K562 (cell line): ENCODE data around the gene ICAM1. TPM values are rescaled to one million over a fixed set of nuclear protein-coding genes. Genes with fewer than 3 reads are reported as not detected.

Experiments used
- CBX1 ChIP-seq: sonication (generic); IDR thresholded peaks from 2 replicates; pipeline ENCODE4 v1.6.1; 2016; ENCODE audit warnings: antibody characterized with exemption, low read depth, mild to moderate bottlenecking
- CHD4 ChIP-seq: fragments of 200-600 bp; sonication (generic); IDR thresholded peaks from 3 replicates; pipeline ENCODE4 v1.6.1; 2012; ENCODE audit warnings: low read depth, mild to moderate bottlenecking, mixed read lengths, low read length, inconsistent platforms; ENCODE audit not compliant: insufficient read depth, insufficient replicate concordance, poor library complexity, severe bottlenecking
- EP300 ChIP-seq: IDR thresholded peaks from 2 replicates; pipeline ENCODE4 v1.6.1; 2012; ENCODE audit warnings: low read length, improper control_type of control experiment
- ETV5 ChIP-seq: sonication (generic); formaldehyde crosslinking; IDR thresholded peaks from 2 replicates; pipeline ENCODE4 v1.4.0; 2020; ENCODE audit warnings: low read depth, mild to moderate bottlenecking, missing genetic modification reagents
- FOXM1 ChIP-seq, 2 experiments: fragments of 450-650 bp in 1 of 2; sonication (generic) in 1 of 2; formaldehyde crosslinking in 1 of 2; IDR thresholded peaks; 2 replicates each; pipeline versions ENCODE4 v1.6.1 to v1.9.0; 2017 to 2022; ENCODE audit warnings: low read depth in 2 of 2, mild to moderate bottlenecking in 2 of 2, missing genetic modification reagents in 1 of 2, moderate library complexity in 1 of 2
- ILF3 ChIP-seq: fragments of 450-650 bp; IDR thresholded peaks from 2 replicates; pipeline ENCODE4 v1.6.1; 2018; ENCODE audit warnings: antibody characterized with exemption, mild to moderate bottlenecking, moderate library complexity, borderline replicate concordance
- MAFF ChIP-seq: IDR thresholded peaks from 2 replicates; pipeline ENCODE4 v1.6.1; 2012; ENCODE audit warnings: low read length, improper control_type of control experiment
- MCM7 ChIP-seq, 2 experiments: fragments of 450-650 bp; IDR thresholded peaks; 2 replicates each; pipeline ENCODE4 v1.6.1; 2016 to 2018
- MIER1 ChIP-seq: fragments of 450-650 bp; IDR thresholded peaks from 2 replicates; pipeline ENCODE4 v1.6.1; 2016; ENCODE audit warnings: antibody characterized with exemption, mild to moderate bottlenecking, low read depth
- NRF1 ChIP-seq, 2 experiments: fragments of 450-650 bp; IDR thresholded peaks in 1 of 2; conservative IDR thresholded peaks in 1 of 2; 2 replicates each; pipeline ENCODE4 v1.6.1; 2014; ENCODE audit warnings: mild to moderate bottlenecking in 2 of 2
- PHF8 ChIP-seq: fragments of 200-600 bp; sonication (generic); IDR thresholded peaks from 2 replicates; pipeline ENCODE4 v1.6.1; 2012; ENCODE audit warnings: mixed run types, mild to moderate bottlenecking, inconsistent platforms, low read length, moderate library complexity, borderline replicate concordance
- PRMT5 ChIP-seq: sonication (generic); formaldehyde crosslinking; IDR thresholded peaks from 2 replicates; pipeline ENCODE4 v1.5.0; 2020; ENCODE audit warnings: missing genetic modification reagents
- RAD51 ChIP-seq: fragments of 450-650 bp; IDR thresholded peaks from 2 replicates; pipeline ENCODE4 v1.7.1; 2016; ENCODE audit warnings: low read depth, mild to moderate bottlenecking, borderline replicate concordance
- SPI1 ChIP-seq: IDR thresholded peaks from 2 replicates; pipeline ENCODE4 v1.6.1; 2011; ENCODE audit warnings: low read depth, low read length, control low read depth, borderline replicate concordance
- TGIF2 ChIP-seq: sonication (generic); formaldehyde crosslinking; IDR thresholded peaks from 2 replicates; pipeline ENCODE4 v1.8.1; 2022; ENCODE audit warnings: mild to moderate bottlenecking, missing genetic modification reagents, moderate library complexity
- XRCC5 ChIP-seq: fragments of 200-400 bp; formaldehyde crosslinking; IDR thresholded peaks from 2 replicates; pipeline ENCODE4 v1.6.1; 2017; ENCODE audit warnings: low read depth, mild to moderate bottlenecking, low read length
- ZNF316 ChIP-seq: fragments of 450-650 bp; IDR thresholded peaks from 2 replicates; pipeline ENCODE4 v1.6.1; 2016
- ZNF586 ChIP-seq: fragments of 450-650 bp; formaldehyde crosslinking; conservative IDR thresholded peaks from 2 replicates; pipeline ENCODE4 v1.4.0; 2020; ENCODE audit warnings: mild to moderate bottlenecking, moderate library complexity
- polyA plus RNA-seq, 8 experiments: library from polyadenylated mRNA; depleted of rRNA in 4 of 8; stranded (reverse) in 5 of 8; unstranded in 3 of 8; fragments of >200 nt; fragmentation: Nextera tagmentation in 2 of 8; fragmentation: Illumina TruSeq in 1 of 8; extraction: Ambion mirVana in 2 of 8; extraction: Trizol in 1 of 8; gene quantifications; 2 replicates each; pipeline versions ENCODE4 v1.2.1 to v1.2.3, GENCODE V29; 2011 to 2014; ENCODE audit warnings: inconsistent platforms in 1 of 8, missing spikeins in 1 of 8
- total RNA-seq, 7 experiments: library from RNA; depleted of rRNA in 6 of 7; stranded (reverse); fragments of >200 nt in 6 of 7; fragmentation: Illumina TruSeq in 2 of 7; extraction: Trizol in 2 of 7; gene quantifications; 2 replicates each; pipeline versions ENCODE4 v1.2.1 to v1.2.3, GENCODE V29; 2011 to 2021; ENCODE audit warnings: low replicate concordance in 1 of 7
- TF ChIP-seq, protein P1 (sequence below): fragments of 250-450 bp; sonication (Bioruptor Pico); IDR thresholded peaks from 2 replicates; pipeline ENCODE4 v1.4.0; 2020
- TF ChIP-seq, protein P2 (sequence below), 2 experiments: fragments of 150-350 bp in 1 of 2; IDR thresholded peaks; 2 replicates each; pipeline ENCODE4 v1.6.1; 2012 to 2016; ENCODE audit warnings: low read depth in 2 of 2, low read length in 2 of 2, mild to moderate bottlenecking in 1 of 2, moderate library complexity in 1 of 2
- TF ChIP-seq, protein P3 (sequence below): sonication (generic); formaldehyde crosslinking; IDR thresholded peaks from 2 replicates; pipeline ENCODE4 v1.8.0; 2022; ENCODE audit warnings: missing genetic modification reagents, mild to moderate bottlenecking, borderline replicate concordance

Gene ICAM1
- total and polyA plus RNA-seq, 9 of the 15 experiments (the other 6 are each of a cell fraction or from before 2014, with no cell fraction given): 2.3 to 24.4 (median 13.4) TPM

DNA sequence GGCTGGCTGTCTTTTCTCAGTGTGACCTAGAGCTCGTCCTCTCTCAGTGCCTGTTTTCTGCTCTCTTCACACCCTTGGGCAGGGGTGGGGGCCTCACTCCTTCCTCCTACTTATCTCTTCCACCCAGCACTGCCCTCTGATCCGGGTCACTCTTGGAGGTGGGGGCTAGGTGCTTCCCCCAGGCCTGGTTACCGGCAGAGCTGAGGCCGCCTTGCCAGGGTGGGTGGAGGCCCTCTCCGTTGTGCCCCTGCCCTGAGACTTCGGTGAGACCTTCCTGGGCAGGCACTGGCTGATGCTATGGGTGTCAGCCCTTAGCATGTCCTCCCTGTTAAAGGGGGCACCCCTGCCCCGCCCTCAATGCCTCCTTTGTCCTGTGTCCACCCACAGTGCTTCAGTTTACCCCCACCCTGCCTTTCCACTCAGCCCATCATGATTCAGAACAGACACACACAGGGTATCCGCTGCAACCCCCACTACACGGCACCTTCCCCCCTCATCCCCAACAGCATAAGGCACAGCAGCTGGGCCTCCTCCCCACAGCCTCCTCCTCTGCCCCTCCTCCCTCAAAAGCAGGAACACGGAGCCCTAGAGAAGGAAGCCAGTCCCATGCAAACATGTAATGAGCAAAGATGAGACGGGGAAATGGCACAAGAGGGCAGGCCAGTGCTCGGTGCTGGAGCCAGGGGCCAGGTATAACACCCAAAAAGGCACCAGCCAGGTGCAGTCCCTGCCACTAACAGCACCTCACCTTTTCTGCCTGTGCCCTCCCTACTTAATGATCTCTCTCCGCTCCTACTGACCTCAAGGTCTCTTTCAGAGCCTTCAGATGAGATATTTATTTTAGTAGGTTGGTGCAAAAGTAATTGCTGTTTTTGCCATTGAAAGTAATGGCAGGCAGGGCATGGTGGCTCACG, 28.9 kb downstream of the ICAM1 start (continued):
- TF ChIP-seq, protein P1, sequence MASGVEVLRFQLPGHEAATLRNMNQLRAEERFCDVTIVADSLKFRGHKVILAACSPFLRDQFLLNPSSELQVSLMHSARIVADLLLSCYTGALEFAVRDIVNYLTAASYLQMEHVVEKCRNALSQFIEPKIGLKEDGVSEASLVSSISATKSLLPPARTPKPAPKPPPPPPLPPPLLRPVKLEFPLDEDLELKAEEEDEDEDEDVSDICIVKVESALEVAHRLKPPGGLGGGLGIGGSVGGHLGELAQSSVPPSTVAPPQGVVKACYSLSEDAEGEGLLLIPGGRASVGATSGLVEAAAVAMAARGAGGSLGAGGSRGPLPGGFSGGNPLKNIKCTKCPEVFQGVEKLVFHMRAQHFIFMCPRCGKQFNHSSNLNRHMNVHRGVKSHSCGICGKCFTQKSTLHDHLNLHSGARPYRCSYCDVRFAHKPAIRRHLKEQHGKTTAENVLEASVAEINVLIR (CRISPR knock-in tag): no peak
- TF ChIP-seq ETV5 (peak; percentile 73; the same call in 1 of the 2 replicates), SPI1 (peak; percentile 69), MCM7 (IDR thresholded peaks at IDR 0.05) (no peak), XRCC5 (no peak), PRMT5 (CRISPR knock-in tag) (no peak), EP300 (peak; percentile 89), MAFF (no peak), TGIF2 (CRISPR knock-in tag) (no peak), PHF8 (peak; percentile 43; the same call in 1 of the 2 replicates), CHD4 (no peak), ZNF316 (peak; percentile 10; the same call in 1 of the 2 replicates), NRF1 (conservative IDR thresholded peaks at IDR 0.05 in 1 of 2, IDR thresholded peaks at IDR 0.05 in 1 of 2) (peak in 1 of 2 experiments; percentile 29; a peak in 3 of 4 replicates), CBX1 (no peak), ILF3 (no peak), MIER1 (no peak), FOXM1 (IDR thresholded peaks at IDR 0.05; ENCODE audit: low read depth) (peak; percentile 77), FOXM1 (CRISPR knock-in tag; IDR thresholded peaks at IDR 0.05; ENCODE audit: low read depth) (no peak), RAD51 (no peak), ZNF586 (CRISPR knock-in tag) (no peak)
- TF ChIP-seq, protein P2, sequence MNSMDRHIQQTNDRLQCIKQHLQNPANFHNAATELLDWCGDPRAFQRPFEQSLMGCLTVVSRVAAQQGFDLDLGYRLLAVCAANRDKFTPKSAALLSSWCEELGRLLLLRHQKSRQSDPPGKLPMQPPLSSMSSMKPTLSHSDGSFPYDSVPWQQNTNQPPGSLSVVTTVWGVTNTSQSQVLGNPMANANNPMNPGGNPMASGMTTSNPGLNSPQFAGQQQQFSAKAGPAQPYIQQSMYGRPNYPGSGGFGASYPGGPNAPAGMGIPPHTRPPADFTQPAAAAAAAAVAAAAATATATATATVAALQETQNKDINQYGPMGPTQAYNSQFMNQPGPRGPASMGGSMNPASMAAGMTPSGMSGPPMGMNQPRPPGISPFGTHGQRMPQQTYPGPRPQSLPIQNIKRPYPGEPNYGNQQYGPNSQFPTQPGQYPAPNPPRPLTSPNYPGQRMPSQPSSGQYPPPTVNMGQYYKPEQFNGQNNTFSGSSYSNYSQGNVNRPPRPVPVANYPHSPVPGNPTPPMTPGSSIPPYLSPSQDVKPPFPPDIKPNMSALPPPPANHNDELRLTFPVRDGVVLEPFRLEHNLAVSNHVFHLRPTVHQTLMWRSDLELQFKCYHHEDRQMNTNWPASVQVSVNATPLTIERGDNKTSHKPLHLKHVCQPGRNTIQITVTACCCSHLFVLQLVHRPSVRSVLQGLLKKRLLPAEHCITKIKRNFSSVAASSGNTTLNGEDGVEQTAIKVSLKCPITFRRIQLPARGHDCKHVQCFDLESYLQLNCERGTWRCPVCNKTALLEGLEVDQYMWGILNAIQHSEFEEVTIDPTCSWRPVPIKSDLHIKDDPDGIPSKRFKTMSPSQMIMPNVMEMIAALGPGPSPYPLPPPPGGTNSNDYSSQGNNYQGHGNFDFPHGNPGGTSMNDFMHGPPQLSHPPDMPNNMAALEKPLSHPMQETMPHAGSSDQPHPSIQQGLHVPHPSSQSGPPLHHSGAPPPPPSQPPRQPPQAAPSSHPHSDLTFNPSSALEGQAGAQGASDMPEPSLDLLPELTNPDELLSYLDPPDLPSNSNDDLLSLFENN (IDR thresholded peaks at IDR 0.05; ENCODE audit: low read depth in 2 of 2, low read length in 2 of 2): peak in 1 of 2 experiments; percentile 78; a peak in 2 of 4 replicates
- TF ChIP-seq, protein P3, sequence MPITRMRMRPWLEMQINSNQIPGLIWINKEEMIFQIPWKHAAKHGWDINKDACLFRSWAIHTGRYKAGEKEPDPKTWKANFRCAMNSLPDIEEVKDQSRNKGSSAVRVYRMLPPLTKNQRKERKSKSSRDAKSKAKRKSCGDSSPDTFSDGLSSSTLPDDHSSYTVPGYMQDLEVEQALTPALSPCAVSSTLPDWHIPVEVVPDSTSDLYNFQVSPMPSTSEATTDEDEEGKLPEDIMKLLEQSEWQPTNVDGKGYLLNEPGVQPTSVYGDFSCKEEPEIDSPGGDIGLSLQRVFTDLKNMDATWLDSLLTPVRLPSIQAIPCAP (CRISPR knock-in tag): no peak
